C4-2B (cell line): ENCODE measurements around the gene ABCA4.
"Not testable (repeated sequence)": the region's sequence is repeated elsewhere in the genome, so short reads cannot be mapped to it uniquely, and the experiment has no call there.

Experiments used
- H3K27ac ChIP-seq: fragments of 450-650 bp; 2 replicates; pipeline ENCODE4 v1.5.1; 2017
- ZFX ChIP-seq: fragments of 450-650 bp; IDR thresholded peaks from 2 replicates; pipeline ENCODE4 v1.6.1; 2017
- TF ChIP-seq, protein P1 (sequence below): fragments of 450-650 bp; conservative IDR thresholded peaks from 2 replicates; pipeline ENCODE4 v1.5.1; 2017; ENCODE audit warnings: mild to moderate bottlenecking

ABCA4 gene

DNA sequence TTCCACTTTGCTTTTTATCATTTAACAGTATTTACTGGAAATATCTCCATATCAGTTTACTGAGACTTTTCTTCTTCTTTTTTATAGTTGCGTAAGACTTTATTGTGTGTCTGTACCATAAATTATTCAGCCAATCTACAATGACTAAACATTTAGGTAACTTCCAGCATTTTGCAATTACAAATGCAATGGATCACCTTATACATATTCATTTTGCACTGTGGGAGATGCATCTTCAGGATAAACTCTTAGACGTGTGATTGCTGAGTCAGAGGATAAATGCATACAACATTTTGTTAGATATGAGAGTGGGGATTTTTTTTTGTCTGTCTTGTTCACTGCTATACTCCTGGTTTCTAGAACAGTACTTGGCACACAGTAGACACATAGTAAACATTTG is 116.0 kb downstream of the ABCA4 start:
- H3K27ac ChIP-seq = no peak overlapping the region
- TF ChIP-seq, protein P1, sequence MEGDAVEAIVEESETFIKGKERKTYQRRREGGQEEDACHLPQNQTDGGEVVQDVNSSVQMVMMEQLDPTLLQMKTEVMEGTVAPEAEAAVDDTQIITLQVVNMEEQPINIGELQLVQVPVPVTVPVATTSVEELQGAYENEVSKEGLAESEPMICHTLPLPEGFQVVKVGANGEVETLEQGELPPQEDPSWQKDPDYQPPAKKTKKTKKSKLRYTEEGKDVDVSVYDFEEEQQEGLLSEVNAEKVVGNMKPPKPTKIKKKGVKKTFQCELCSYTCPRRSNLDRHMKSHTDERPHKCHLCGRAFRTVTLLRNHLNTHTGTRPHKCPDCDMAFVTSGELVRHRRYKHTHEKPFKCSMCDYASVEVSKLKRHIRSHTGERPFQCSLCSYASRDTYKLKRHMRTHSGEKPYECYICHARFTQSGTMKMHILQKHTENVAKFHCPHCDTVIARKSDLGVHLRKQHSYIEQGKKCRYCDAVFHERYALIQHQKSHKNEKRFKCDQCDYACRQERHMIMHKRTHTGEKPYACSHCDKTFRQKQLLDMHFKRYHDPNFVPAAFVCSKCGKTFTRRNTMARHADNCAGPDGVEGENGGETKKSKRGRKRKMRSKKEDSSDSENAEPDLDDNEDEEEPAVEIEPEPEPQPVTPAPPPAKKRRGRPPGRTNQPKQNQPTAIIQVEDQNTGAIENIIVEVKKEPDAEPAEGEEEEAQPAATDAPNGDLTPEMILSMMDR = no peak
- no peak for TF ChIP-seq ZFX

DNA sequence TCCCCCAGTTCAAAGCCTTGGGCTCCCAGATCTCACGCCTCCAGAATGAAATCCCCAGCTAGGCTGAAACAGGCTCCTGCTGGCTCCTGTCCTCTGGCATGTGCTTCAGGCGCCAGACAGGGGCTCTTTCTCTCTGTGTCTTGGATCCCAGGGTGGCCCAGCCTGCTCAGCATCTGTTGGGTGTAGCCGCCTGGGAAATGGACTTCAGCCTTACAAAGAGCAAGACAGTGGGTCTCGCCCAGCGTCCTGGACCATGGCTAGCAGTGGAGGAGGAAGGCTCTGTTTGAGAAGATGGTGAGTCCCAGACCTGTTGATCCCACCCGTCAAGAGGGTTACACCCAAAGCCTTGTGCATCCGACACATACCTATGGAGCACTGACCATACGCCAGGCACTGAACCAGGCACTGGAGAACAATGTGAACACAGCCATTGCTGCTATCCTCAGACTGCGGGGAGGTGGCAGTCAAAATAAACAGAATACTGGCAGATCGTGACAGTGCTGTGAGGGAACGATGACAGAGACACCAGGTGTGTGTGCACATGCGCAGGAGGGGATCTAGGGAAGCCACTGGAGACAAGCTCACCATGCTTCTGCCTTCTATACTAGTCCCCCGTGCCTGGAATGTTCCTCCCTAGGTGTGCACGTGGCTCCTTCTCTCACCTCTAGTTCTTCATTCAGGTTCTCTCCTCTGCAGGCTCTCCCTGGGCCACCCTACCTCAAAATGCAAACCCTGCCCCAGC is 118.7 kb downstream of the ABCA4 start:
- TF ChIP-seq ZFX = no peak
- TF ChIP-seq, protein P1 = no peak

DNA sequence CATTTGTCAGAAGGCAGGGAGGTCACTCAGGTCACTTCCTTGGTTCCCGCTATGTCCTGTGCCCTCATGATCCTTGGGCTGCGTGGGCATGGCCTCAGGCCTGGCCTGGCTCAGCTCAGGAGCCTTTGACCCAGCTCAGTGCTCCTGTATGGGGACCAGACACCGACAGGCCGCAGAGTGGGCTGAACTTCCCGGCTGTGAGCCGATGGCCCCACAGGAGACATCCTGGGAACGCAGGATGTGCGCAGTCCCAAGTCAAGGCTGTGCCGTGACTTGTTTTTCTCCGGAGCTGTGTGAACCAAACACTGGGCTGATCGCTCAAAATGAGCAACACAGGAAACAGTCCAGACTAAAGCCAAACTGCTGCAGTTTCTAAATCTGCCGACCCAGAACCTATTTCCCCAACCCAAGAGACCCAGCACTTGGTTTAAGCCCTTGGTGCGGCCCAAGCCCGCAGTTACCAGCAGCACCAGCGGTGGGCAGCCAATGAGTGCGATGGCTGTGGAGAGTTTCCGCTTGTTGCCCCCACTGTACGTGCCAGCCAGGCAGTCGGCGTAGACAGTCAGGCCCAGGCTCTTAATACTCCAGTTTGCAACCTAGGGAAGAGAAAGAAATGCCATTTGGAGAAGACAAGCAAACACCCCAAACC is 119.4 kb downstream of the ABCA4 start:
- TF ChIP-seq, protein P1 = no peak
- no peak for TF ChIP-seq ZFX
- no peak overlapping the region for H3K27ac ChIP-seq

More for the DNA sequence above, 118.7 kb downstream of the ABCA4 start:
- H3K27ac ChIP-seq = no peak overlapping the region

DNA sequence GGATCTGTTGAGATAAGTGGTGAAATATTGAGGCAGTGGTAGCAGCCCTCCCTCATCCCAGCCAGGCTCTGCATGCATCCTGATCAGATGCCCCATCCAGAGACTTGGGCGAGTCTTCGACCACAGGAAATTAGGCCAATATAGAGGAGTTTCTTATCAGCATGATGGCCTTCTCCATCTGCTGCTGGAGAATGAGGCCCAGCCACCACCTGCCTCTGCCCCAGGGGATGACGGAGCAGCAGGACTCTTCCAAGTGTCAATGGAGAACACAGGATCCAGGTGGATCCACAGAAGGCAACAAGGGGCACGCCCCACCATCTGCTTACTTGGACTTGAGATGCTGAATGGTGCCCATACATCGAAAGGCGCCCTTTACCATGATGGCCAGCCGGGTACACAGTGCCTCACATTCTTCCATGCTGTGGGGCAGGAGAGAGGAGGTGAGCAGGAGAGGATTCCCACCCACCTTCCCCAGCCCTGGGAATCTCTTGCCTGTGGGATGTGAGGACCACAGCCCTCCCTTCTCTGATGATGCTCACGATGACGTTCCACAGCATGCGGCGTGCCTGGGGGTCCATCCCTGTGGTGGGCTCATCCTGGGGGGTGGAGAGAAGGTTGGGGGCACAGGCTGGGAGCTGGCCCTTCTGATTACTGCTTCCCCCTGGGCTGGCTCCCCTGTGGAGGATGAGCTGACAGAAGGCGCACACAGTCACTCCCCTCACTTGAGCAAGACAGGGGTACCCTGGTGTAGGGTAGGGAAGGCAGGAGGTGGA is 120.3 kb downstream of the ABCA4 start:
- TF ChIP-seq, protein P1 = no peak
- no peak for TF ChIP-seq ZFX
- H3K27ac ChIP-seq = no peak overlapping the region

DNA sequence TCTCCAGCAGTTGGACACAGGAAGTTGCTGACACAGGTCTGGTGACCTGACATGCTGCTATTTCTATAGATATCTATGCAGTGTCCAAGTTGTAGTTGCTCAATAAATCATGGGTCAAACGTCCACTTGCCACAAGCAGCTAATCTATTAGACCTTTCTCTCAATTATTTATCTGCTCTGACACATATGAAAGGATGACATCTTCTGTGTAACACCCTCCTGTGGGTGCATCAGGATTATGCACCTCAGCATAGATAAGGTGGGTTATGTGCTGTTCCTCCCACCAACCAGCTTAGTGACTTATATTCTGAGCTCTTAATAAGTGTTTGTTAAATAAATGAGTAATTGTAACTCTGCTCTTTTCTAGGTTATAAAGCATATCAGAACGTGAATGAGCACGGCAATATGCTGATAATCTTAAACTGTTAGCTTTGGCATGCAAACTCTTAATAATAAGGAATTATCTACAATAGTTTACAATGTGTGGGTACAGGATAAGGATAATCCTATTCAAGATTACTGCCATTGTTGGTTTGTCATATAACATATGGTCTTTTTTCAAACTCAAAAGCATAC is 121.0 kb downstream of the ABCA4 start:
- H3K27ac ChIP-seq = no peak overlapping the region
- TF ChIP-seq, protein P1 = no peak
- no peak for TF ChIP-seq ZFX

DNA sequence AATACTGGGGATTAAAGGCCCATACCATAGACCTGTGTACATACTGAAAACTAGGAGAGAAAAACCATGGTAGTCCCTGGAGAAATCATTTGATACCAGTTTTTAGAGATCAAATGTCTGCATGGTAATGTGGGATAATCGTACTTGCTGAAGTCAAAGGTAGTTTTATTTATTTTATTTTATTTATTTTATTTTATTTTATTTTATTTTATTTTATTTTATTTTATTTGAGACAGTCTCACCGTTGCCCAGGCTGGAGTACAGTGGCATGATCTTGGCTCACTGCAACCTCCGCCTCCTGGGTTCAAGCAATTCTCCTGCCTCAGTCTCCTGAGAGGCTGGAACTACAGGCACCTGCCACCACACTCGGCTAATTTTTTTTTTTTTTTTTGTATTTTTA is 122.4 kb downstream of the ABCA4 start:
- not testable (repeated sequence) for H3K27ac ChIP-seq

DNA sequence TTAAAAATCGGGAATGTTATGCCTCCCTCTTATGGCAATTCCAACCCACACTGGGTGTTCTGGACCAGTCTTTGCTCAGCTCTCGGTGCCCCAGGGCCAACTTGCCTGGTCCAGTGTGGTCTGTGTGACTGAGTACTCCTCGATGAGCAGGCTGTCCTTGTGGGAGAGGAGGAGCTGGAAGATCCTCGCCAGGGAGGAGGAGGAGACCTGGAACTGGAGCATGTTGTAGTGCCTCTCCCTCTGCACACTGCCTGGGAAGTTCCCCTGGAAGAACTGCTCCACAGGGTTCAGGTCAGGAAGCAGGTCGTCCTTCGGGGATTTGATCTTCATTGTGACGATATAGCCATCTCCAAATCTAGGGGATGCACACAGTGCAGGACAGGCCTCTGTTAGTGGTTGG is 123.2 kb downstream of the ABCA4 start:
- TF ChIP-seq ZFX = no peak
- TF ChIP-seq, protein P1 = no peak
- H3K27ac ChIP-seq = no peak overlapping the region
